K562 (cell line): ENCODE results near the gene MEIOB. TPM values are rescaled to one million over a fixed set of nuclear protein-coding genes. Genes with fewer than 3 reads are reported as not detected.

Experiments
- ATAC-seq: fragments of 200-7000 bp; cut with Tn5 transposase; 3 replicates; pipeline ENCODE4 v1.9.1; 2020; ENCODE audit warnings: moderate library complexity
- BruUV-seq: library from RNA; stranded (reverse); fragments of 400-500 nt; replicated peaks from 2 replicates; lab custom pipeline; 2021; lab: Mats Ljungman, UMichigan
- CTCF ChIA-PET: fragments of 300-600 bp; formaldehyde crosslinking; extraction: SDS; loops from one replicate; lab custom pipeline; 2021; ENCODE audit warnings: low intra/inter-chr PET ratio; lab: Yijun Ruan, JAX
- POLR2A ChIA-PET: fragments of 300-600, 350-650 bp; sonication (Branson Sonifier 250); formaldehyde crosslinking; extraction: SDS; loops from one replicate; lab custom pipeline; 2021; ENCODE audit warnings: antibody characterized with exemption, inconsistent platforms; lab: Yijun Ruan, JAX
- DNase-seq, 4 experiments: peaks; one replicate each; pipeline versions ENCODE4 v3.0.0 to v3.0.0-alpha.2; 2011 to 2018; ENCODE audit warnings: low spot score in 3 of 4, mixed read lengths in 3 of 4; ENCODE audit errors: extremely low read depth in 1 of 4
- FAIRE-seq: peaks from 2 replicates; lab custom pipeline; 2011; peaks lifted over from hg19 to GRCh38; lab: Jason Lieb, UNC
- H2AFZ ChIP-seq: 2 replicates; pipeline ENCODE4 v1.6.0; 2011; ENCODE audit warnings: low read depth, low read length, control low read depth, inconsistent platforms
- H3K27ac ChIP-seq: fragments of 200-600 bp; 3 replicates; pipeline ENCODE4 v1.8.0; 2011; ENCODE audit warnings: low read depth, mild to moderate bottlenecking, control low read depth, inconsistent platforms, low read length, moderate library complexity, mixed read lengths; ENCODE audit errors: extremely low read depth
- H3K27me3 ChIP-seq, 2 experiments: fragments of 300-600 bp in 1 of 2; 2 replicates in 1 of 2; 3 replicates in 1 of 2; pipeline versions ENCODE4 v1.6.0 to v1.8.0; 2011; ENCODE audit warnings: inconsistent platforms in 2 of 2, low read length in 2 of 2, mild to moderate bottlenecking in 1 of 2, mixed read lengths in 1 of 2, moderate library complexity in 1 of 2; ENCODE audit not compliant: control insufficient read depth in 2 of 2, insufficient read depth in 2 of 2
- H3K36me3 ChIP-seq: fragments of 300-600 bp; 3 replicates; pipeline ENCODE4 v1.8.0; 2011; ENCODE audit warnings: mild to moderate bottlenecking, low read length, inconsistent platforms; ENCODE audit not compliant: control insufficient read depth, insufficient read depth
- H3K4me1 ChIP-seq, 2 experiments: fragments of 200-600 bp in 1 of 2; replicated peaks in 1 of 2; 2 replicates in 1 of 2; 3 replicates in 1 of 2; pipeline versions ENCODE4 v1.5.1 to v1.8.0; 2011; ENCODE audit warnings: inconsistent platforms in 2 of 2, low read length in 2 of 2, mild to moderate bottlenecking in 1 of 2, mixed read lengths in 1 of 2, moderate library complexity in 1 of 2; ENCODE audit not compliant: control insufficient read depth in 2 of 2, insufficient read depth in 2 of 2
- H3K4me2 ChIP-seq: 2 replicates; pipeline ENCODE4 v1.6.1; 2011; ENCODE audit warnings: low read length, control low read depth, inconsistent platforms, mixed read lengths; ENCODE audit not compliant: insufficient read depth
- H3K4me3 ChIP-seq: fragments of 200-600 bp; sonication (generic), shearing (Covaris generic); 2 replicates; pipeline ENCODE4 v1.5.1; 2016; ENCODE audit warnings: control low read depth, inconsistent platforms
- H3K79me2 ChIP-seq: fragments of 200-600 bp; 3 replicates; pipeline ENCODE4 v1.8.0; 2011; ENCODE audit warnings: low read length, inconsistent platforms; ENCODE audit not compliant: control insufficient read depth, insufficient read depth
- H3K9ac ChIP-seq, 2 experiments: 2 replicates each; pipeline versions ENCODE4 v1.6.0 to v1.6.1; 2011; ENCODE audit warnings: low read depth in 2 of 2, low read length in 2 of 2, control low read depth in 1 of 2, inconsistent platforms in 1 of 2, mild to moderate bottlenecking in 1 of 2, mixed read lengths in 1 of 2; ENCODE audit not compliant: insufficient read depth in 1 of 2
- H3K9me1 ChIP-seq: one replicate; pipeline ENCODE4 v1.6.0; 2011; ENCODE audit warnings: inconsistent platforms, mild to moderate bottlenecking, low read length, moderate library complexity; ENCODE audit not compliant: control insufficient read depth, insufficient read depth
- H3K9me3 ChIP-seq: replicated peaks from 2 replicates; pipeline ENCODE4 v1.5.1; 2011; ENCODE audit warnings: low read depth, low read length, inconsistent platforms; ENCODE audit not compliant: control insufficient read depth, insufficient read depth
- H4K20me1 ChIP-seq: replicated peaks from 2 replicates; pipeline ENCODE4 v1.6.1; 2011; ENCODE audit warnings: low read length, inconsistent platforms, mixed read lengths; ENCODE audit not compliant: control insufficient read depth, insufficient read depth
- ATF7 ChIP-seq: fragments of 450-650 bp; IDR thresholded peaks from 2 replicates; pipeline ENCODE4 v1.7.1; 2014; ENCODE audit warnings: mild to moderate bottlenecking, moderate library complexity
- C11orf30 ChIP-seq: fragments of 450-650 bp; IDR thresholded peaks from 2 replicates; pipeline ENCODE4 v1.6.1; 2016; ENCODE audit warnings: low read depth, mild to moderate bottlenecking
- CCNT2 ChIP-seq: IDR thresholded peaks from 2 replicates; pipeline ENCODE4 v1.6.1; 2011; ENCODE audit warnings: borderline replicate concordance, low read depth, mild to moderate bottlenecking, moderate library complexity, mixed read lengths, low read length; ENCODE audit not compliant: insufficient read length; ENCODE audit errors: extremely low read depth
- DDX20 ChIP-seq: fragments of 450-650 bp; IDR thresholded peaks from 2 replicates; pipeline ENCODE4 v1.6.1; 2016; ENCODE audit warnings: missing genetic modification characterization, low read depth, mild to moderate bottlenecking, missing compliant biosample characterization, moderate library complexity
- E4F1 ChIP-seq: fragments of 250-450 bp; sonication (Bioruptor Pico); IDR thresholded peaks from 2 replicates; pipeline ENCODE4 v1.5.0; 2021; ENCODE audit warnings: mild to moderate bottlenecking, borderline replicate concordance
- GATA2 ChIP-seq: sonication (generic); formaldehyde crosslinking; IDR thresholded peaks from 2 replicates; pipeline ENCODE4 v1.4.0; 2020; ENCODE audit warnings: mild to moderate bottlenecking, missing genetic modification reagents
- IFI16 ChIP-seq: fragments of 250-450 bp; sonication (Bioruptor Pico); IDR thresholded peaks from 2 replicates; pipeline ENCODE4 v2.1.2; 2022; ENCODE audit warnings: mild to moderate bottlenecking, inconsistent platforms
- LEF1 ChIP-seq: fragments of 450-650 bp; IDR thresholded peaks from 2 replicates; pipeline ENCODE4 v1.6.1; 2016; ENCODE audit warnings: mild to moderate bottlenecking
- NEUROD1 ChIP-seq: fragments of 150-350 bp; IDR thresholded peaks from 2 replicates; pipeline ENCODE4 v1.6.1; 2014; ENCODE audit warnings: borderline replicate concordance, low read length, low read depth; ENCODE audit not compliant: partially characterized antibody
- NFRKB ChIP-seq: fragments of 450-650 bp; IDR thresholded peaks from 2 replicates; pipeline ENCODE4 v1.6.1; 2016; ENCODE audit warnings: low read depth
- NR2C2 ChIP-seq, 2 experiments: fragments of 200-800 bp in 1 of 2; sonication (Bioruptor generic) in 1 of 2; sonication (generic) in 1 of 2; formaldehyde crosslinking in 1 of 2; IDR thresholded peaks; 2 replicates each; pipeline versions ENCODE4 v1.6.1 to v1.8.0; 2016 to 2022; ENCODE audit warnings: mild to moderate bottlenecking in 1 of 2, missing compliant biosample characterization in 1 of 2, missing genetic modification characterization in 1 of 2, missing genetic modification reagents in 1 of 2
- PHB ChIP-seq: fragments of 250-450 bp; sonication (Bioruptor Pico); IDR thresholded peaks from 2 replicates; pipeline ENCODE4 v1.5.0; 2021
- PKNOX1 ChIP-seq: fragments of 450-650 bp; IDR thresholded peaks from 2 replicates; pipeline ENCODE4 v1.6.1; 2016
- RBFOX2 ChIP-seq: fragments of 200-400 bp; formaldehyde crosslinking; IDR thresholded peaks from 2 replicates; pipeline ENCODE4 v1.6.1; 2017; ENCODE audit warnings: low read depth, mild to moderate bottlenecking, low read length, moderate library complexity
- TCF7 ChIP-seq: sonication (generic); IDR thresholded peaks from 2 replicates; pipeline ENCODE4 v1.6.1; 2016; ENCODE audit warnings: antibody characterized with exemption, borderline replicate concordance
- ZBTB26 ChIP-seq: fragments of 450-650 bp; formaldehyde crosslinking; IDR thresholded peaks from 2 replicates; pipeline ENCODE4 v1.4.0; 2022; ENCODE audit warnings: missing genetic modification characterization
- ZNF408 ChIP-seq: fragments of 250-450 bp; sonication (Bioruptor Pico); IDR thresholded peaks from 2 replicates; pipeline ENCODE4 v1.4.0; 2020; ENCODE audit warnings: low read depth, mild to moderate bottlenecking, moderate library complexity
- ZNF444 ChIP-seq: fragments of 250-450 bp; sonication (Bioruptor Pico); IDR thresholded peaks from 2 replicates; pipeline ENCODE4 v1.4.0; 2020; ENCODE audit warnings: mild to moderate bottlenecking, moderate library complexity
- WGBS: fragments of 100-300 bp; shearing (Covaris generic); methylation state at CpG from one replicate; pipeline ENCODE4 v1.1.6; 2016; ENCODE audit warnings: low coverage, mixed read lengths; ENCODE audit not compliant: insufficient coverage; ENCODE audit errors: missing lambda C conversion rate; 5-methylcytosine and 5-hydroxymethylcytosine counted together
- in situ Hi-C: fragments of 300-500 bp; cut with MboI; formaldehyde crosslinking; loops from 4 replicates; pipeline ENCODE4 v1.15.0; 2018; ENCODE audit warnings: inconsistent platforms, mixed read lengths
- intact Hi-C: fragments of 100-400 bp; cut with micrococcal nuclease; formaldehyde crosslinking; loops from 2 replicates; pipeline ENCODE4 v1.14.2; 2022
- polyA plus RNA-seq, 8 experiments: library from polyadenylated mRNA; depleted of rRNA in 4 of 8; stranded (reverse) in 5 of 8; unstranded in 3 of 8; fragments of >200 nt; fragmentation: Nextera tagmentation in 2 of 8; fragmentation: Illumina TruSeq in 1 of 8; extraction: Ambion mirVana in 2 of 8; extraction: Trizol in 1 of 8; gene quantifications; 2 replicates each; pipeline versions ENCODE4 v1.2.1 to v1.2.3, GENCODE V29; 2011 to 2014; ENCODE audit warnings: inconsistent platforms in 1 of 8, missing spikeins in 1 of 8
- total RNA-seq, 7 experiments: library from RNA; depleted of rRNA in 6 of 7; stranded (reverse); fragments of >200 nt in 6 of 7; fragmentation: Illumina TruSeq in 2 of 7; extraction: Trizol in 2 of 7; gene quantifications; 2 replicates each; pipeline versions ENCODE4 v1.2.1 to v1.2.3, GENCODE V29; 2011 to 2021; ENCODE audit warnings: low replicate concordance in 1 of 7

MEIOB gene
- total and polyA plus RNA-seq, 9 of the 15 experiments (the other 6 are each of a cell fraction or from before 2014, with no cell fraction given), result 25.4 to 203 (median 97.6) TPM

GRCh38 chr16:1878256-1878655, 6.3 kb upstream of the MEIOB start (continued):
- TF ChIP-seq PKNOX1, result peak; percentile 90
- TF ChIP-seq C11orf30, result peak; percentile 40; the same call in 1 of the 2 replicates
- no peak for TF ChIP-seq PHB (CRISPR knock-in tag)
- TF ChIP-seq E4F1 (CRISPR knock-in tag), result no peak
- no peak for TF ChIP-seq ZNF444
- TF ChIP-seq RBFOX2, result no peak
- no peak for TF ChIP-seq GATA2 (CRISPR knock-in tag)

- no peaks in the 10 kb centered on the region for H3K79me2 ChIP-seq
- H3K4me1 ChIP-seq, result peaks cover 4 to 10% of the 10 kb centered on the region in 2 experiments; a peak in 4 of 5 replicates
- POLR2A ChIA-PET, result interaction anchor here (0.7 to 1.7 kb wide), 6 partner anchors 8 to 517 kb away, joined by 3 to 4 read pairs (median 3); no protein-coding TSS in a partner anchor
- H3K9me1 ChIP-seq, result no peaks in the 10 kb centered on the region
- FAIRE-seq (no peak), ATAC-seq (peak; percentile 60), DNase-seq (peak in 1 of 4 experiments; percentile 23)
- intact Hi-C loops (no loop called here), in situ Hi-C loops (no loop called here)
- no peak overlapping the region for H3K4me2 ChIP-seq
- H3K27ac ChIP-seq, result no peak overlapping the region
- H2AFZ ChIP-seq, result no peak overlapping the region
- H4K20me1 ChIP-seq, result no peaks in the 10 kb centered on the region
- H3K4me3 ChIP-seq, result no peak overlapping the region
- peak overlapping the region in 1 of 2 experiments; percentile 75; a peak in 2 of 4 replicates for H3K9ac ChIP-seq
- H3K36me3 ChIP-seq, result no peaks in the 10 kb centered on the region
- 8% methylated on average over 7 of the region's 11 CpGs for WGBS
- BruUV-seq, result no TSS peak
- CTCF ChIA-PET, result no interaction called here
- no peaks in the 10 kb centered on the region for H3K9me3 ChIP-seq
- H3K27me3 ChIP-seq, result peaks cover 0 to 5% of the 10 kb centered on the region in 2 experiments; a peak in 3 of 5 replicates
- TF ChIP-seq CCNT2 (no peak), ZNF408 (CRISPR knock-in tag) (no peak), NEUROD1 (no peak), DDX20 (tag) (no peak), ZBTB26 (CRISPR knock-in tag) (no peak), ATF7 (peak; percentile 22; the same call in 1 of the 2 replicates), NR2C2 (CRISPR knock-in tag; IDR thresholded peaks at IDR 0.05) (no peak), NR2C2 (tag; IDR thresholded peaks at IDR 0.05) (no peak), LEF1 (no peak), IFI16 (CRISPR knock-in tag) (no peak), NFRKB (no peak), TCF7 (no peak)
Measured at GRCh38 chr16:1877804-1878203, 5.8 kb upstream of the MEIOB start.
